ENCODE measurements around the gene GRID1.

Gene GRID1

GRCh38 chr10:85673270-85673669 is 693.3 kb downstream of the GRID1 start:
- no peak for DNase-seq (ENCODE audit: low read depth in 2 of 3, low spot score in 2 of 3)

GRCh38 chr10:85671530-85671929 is 695.1 kb downstream of the GRID1 start:
- no peak for DNase-seq (ENCODE audit: low read depth in 2 of 3, low spot score in 2 of 3)

- DNase-seq (ENCODE audit: low read depth in 2 of 3, low spot score in 2 of 3), result no peak
These were observed 698.1 kb downstream of the GRID1 start for GRCh38 chr10:85668522-85668921.

- DNase-seq (ENCODE audit: low read depth in 2 of 3, low spot score in 2 of 3), result no peak
These were observed 698.9 kb downstream of the GRID1 start for GRCh38 chr10:85667638-85668233.

- DNase-seq (ENCODE audit: low read depth in 2 of 3, low spot score in 2 of 3), result no peak
These were observed 699.6 kb downstream of the GRID1 start for GRCh38 chr10:85666987-85667386.

GRCh38 chr10:85666102-85666501 is 700.5 kb downstream of the GRID1 start:
- DNase-seq (ENCODE audit: low read depth in 2 of 3, low spot score in 2 of 3), result no peak

- DNase-seq (ENCODE audit: low read depth in 2 of 3, low spot score in 2 of 3), result no peak
These were observed 700.9 kb downstream of the GRID1 start for GRCh38 chr10:85665681-85666080.

GRCh38 chr10:85665078-85665477 is 701.5 kb downstream of the GRID1 start:
- DNase-seq (ENCODE audit: low read depth in 2 of 3, low spot score in 2 of 3), result no peak

- no peak for DNase-seq (ENCODE audit: low read depth in 2 of 3, low spot score in 2 of 3)
These were observed 705.5 kb downstream of the GRID1 start for GRCh38 chr10:85661123-85661522.

GRCh38 chr10:85659331-85659730 is 707.3 kb downstream of the GRID1 start:
- DNase-seq (ENCODE audit: low read depth in 2 of 3, low spot score in 2 of 3), result no peak

GRCh38 chr10:85658518-85658917 is 708.1 kb downstream of the GRID1 start:
- DNase-seq (ENCODE audit: low read depth in 2 of 3, low spot score in 2 of 3), result no peak

- DNase-seq (ENCODE audit: low read depth in 2 of 3, low spot score in 2 of 3), result no peak
These were observed 709.0 kb downstream of the GRID1 start for GRCh38 chr10:85657476-85658113.

- DNase-seq (ENCODE audit: low read depth in 2 of 3, low spot score in 2 of 3), result no peak
These were observed 711.2 kb downstream of the GRID1 start for GRCh38 chr10:85655411-85655810.

GRCh38 chr10:85651497-85651882 is 715.1 kb downstream of the GRID1 start:
- no peak for DNase-seq (ENCODE audit: low read depth in 2 of 3, low spot score in 2 of 3)

GRCh38 chr10:85650791-85651496 is 715.7 kb downstream of the GRID1 start:
- DNase-seq (ENCODE audit: low read depth in 2 of 3, low spot score in 2 of 3), result no peak

- no peak for DNase-seq (ENCODE audit: low read depth in 2 of 3, low spot score in 2 of 3)
These were observed 717.1 kb downstream of the GRID1 start for GRCh38 chr10:85649461-85649860.

GRCh38 chr10:85648279-85648754 is 718.3 kb downstream of the GRID1 start:
- DNase-seq (ENCODE audit: low read depth in 2 of 3, low spot score in 2 of 3), result no peak

GRCh38 chr10:85647741-85648140 is 718.9 kb downstream of the GRID1 start:
- DNase-seq (ENCODE audit: low read depth in 2 of 3, low spot score in 2 of 3), result no peak

GRCh38 chr10:85645926-85646711 is 720.5 kb downstream of the GRID1 start:
- no peak for DNase-seq (ENCODE audit: low read depth in 2 of 3, low spot score in 2 of 3)

- DNase-seq (ENCODE audit: low read depth in 2 of 3, low spot score in 2 of 3), result no peak
These were observed 721.5 kb downstream of the GRID1 start for GRCh38 chr10:85645053-85645452.

GRCh38 chr10:85643845-85644525 is 722.6 kb downstream of the GRID1 start:
- DNase-seq (ENCODE audit: low read depth in 2 of 3, low spot score in 2 of 3), result no peak
